ENCODE measurements around the gene MMD2.

Gene MMD2

GRCh38 chr7:4939971-4940728 is 18.8 kb downstream of the MMD2 start:
- Mint-ChIP-seq H3K4me1 (ENCODE audit: low read depth) (peaks cover 4% of the 10 kb centered on the region), H3K27ac (no peak overlapping the region), H3K9me3 (no peaks in the 10 kb centered on the region), H3K36me3 (ENCODE audit: low read depth) (no peaks in the 10 kb centered on the region), H3K27me3 (peaks cover 5% of the 10 kb centered on the region), H3K4me3 (no peak overlapping the region)
- intact Hi-C loops (cut with micrococcal nuclease) = no loop called here

GRCh38 chr7:4937411-4937810 is 21.6 kb downstream of the MMD2 start:
- H3K36me3 Mint-ChIP-seq (ENCODE audit: low read depth) = no peaks in the 10 kb centered on the region
- H3K27me3 Mint-ChIP-seq = peaks cover 3% of the 10 kb centered on the region
- H3K4me1 Mint-ChIP-seq (ENCODE audit: low read depth) = no peaks in the 10 kb centered on the region
- no peaks in the 10 kb centered on the region for H3K9me3 Mint-ChIP-seq
- H3K27ac Mint-ChIP-seq = no peak overlapping the region
- intact Hi-C loops (cut with micrococcal nuclease) = no loop called here
- H3K4me3 Mint-ChIP-seq = no peak overlapping the region

GRCh38 chr7:4934419-4935025 is 24.5 kb downstream of the MMD2 start:
- Mint-ChIP-seq H3K36me3 (ENCODE audit: low read depth) (no peaks in the 10 kb centered on the region), H3K27ac (no peak overlapping the region), H3K27me3 (peaks cover 4% of the 10 kb centered on the region), H3K9me3 (no peaks in the 10 kb centered on the region), H3K4me3 (no peak overlapping the region), H3K4me1 (ENCODE audit: low read depth) (no peaks in the 10 kb centered on the region)
- intact Hi-C loops (cut with micrococcal nuclease) = no loop called here

DNA sequence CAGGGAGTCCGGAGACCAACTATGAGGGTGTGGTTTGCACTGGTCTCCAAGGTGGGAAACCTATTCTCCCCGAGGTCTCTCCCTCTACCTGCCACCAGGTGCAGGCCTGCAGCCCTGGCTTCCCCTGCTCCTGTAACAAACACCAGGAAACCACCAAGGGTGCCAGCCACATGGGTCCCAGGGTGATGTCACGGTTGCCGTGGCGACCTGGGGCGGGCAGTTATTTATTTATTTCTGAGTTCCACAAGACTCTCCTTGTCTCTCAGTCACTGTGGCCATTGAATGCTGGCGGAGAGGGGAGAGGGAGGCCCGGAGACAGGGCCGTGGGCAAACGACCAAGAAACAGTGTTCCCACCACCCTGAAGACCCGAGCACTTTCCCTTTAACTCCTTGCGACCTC is 27.0 kb downstream of the MMD2 start:
- H3K27ac Mint-ChIP-seq = no peak overlapping the region
- no peaks in the 10 kb centered on the region for H3K36me3 Mint-ChIP-seq (ENCODE audit: low read depth)
- H3K4me1 Mint-ChIP-seq (ENCODE audit: low read depth) = no peaks in the 10 kb centered on the region
- H3K4me3 Mint-ChIP-seq = no peak overlapping the region
- no peaks in the 10 kb centered on the region for H3K9me3 Mint-ChIP-seq
- H3K27me3 Mint-ChIP-seq = peaks cover 2% of the 10 kb centered on the region
- intact Hi-C loops (cut with micrococcal nuclease) = no loop called here

- H3K9me3 Mint-ChIP-seq = no peaks in the 10 kb centered on the region
- no peaks in the 10 kb centered on the region for H3K36me3 Mint-ChIP-seq (ENCODE audit: low read depth)
- H3K4me1 Mint-ChIP-seq (ENCODE audit: low read depth) = no peaks in the 10 kb centered on the region
- no peak overlapping the region for H3K27ac Mint-ChIP-seq
- no peak overlapping the region for H3K4me3 Mint-ChIP-seq
- intact Hi-C loops (cut with micrococcal nuclease) = no loop called here
- peaks cover 4% of the 10 kb centered on the region for H3K27me3 Mint-ChIP-seq
These were observed 30.0 kb downstream of the MMD2 start for GRCh38 chr7:4929005-4929404.

- H3K36me3 Mint-ChIP-seq (ENCODE audit: low read depth) = no peaks in the 10 kb centered on the region
- no peaks in the 10 kb centered on the region for H3K4me1 Mint-ChIP-seq (ENCODE audit: low read depth)
- no peak overlapping the region for H3K4me3 Mint-ChIP-seq
- no peaks in the 10 kb centered on the region for H3K9me3 Mint-ChIP-seq
- peaks cover 4% of the 10 kb centered on the region for H3K27me3 Mint-ChIP-seq
- H3K27ac Mint-ChIP-seq = no peak overlapping the region
- intact Hi-C loops (cut with micrococcal nuclease) = no loop called here
These were observed 30.5 kb downstream of the MMD2 start for GRCh38 chr7:4928445-4928844.

GRCh38 chr7:4919969-4920766 is 38.8 kb downstream of the MMD2 start:
- H3K27ac Mint-ChIP-seq = no peak overlapping the region
- no peaks in the 10 kb centered on the region for H3K36me3 Mint-ChIP-seq (ENCODE audit: low read depth)
- no peaks in the 10 kb centered on the region for H3K9me3 Mint-ChIP-seq
- H3K4me1 Mint-ChIP-seq (ENCODE audit: low read depth) = no peaks in the 10 kb centered on the region
- no peak overlapping the region for H3K4me3 Mint-ChIP-seq
- intact Hi-C loops (cut with micrococcal nuclease) = no loop called here
- H3K27me3 Mint-ChIP-seq = no peaks in the 10 kb centered on the region

- H3K27me3 Mint-ChIP-seq = no peaks in the 10 kb centered on the region
- no peaks in the 10 kb centered on the region for H3K9me3 Mint-ChIP-seq
- no peaks in the 10 kb centered on the region for H3K4me1 Mint-ChIP-seq (ENCODE audit: low read depth)
- no peak overlapping the region for H3K27ac Mint-ChIP-seq
- no peak overlapping the region for H3K4me3 Mint-ChIP-seq
- no peaks in the 10 kb centered on the region for H3K36me3 Mint-ChIP-seq (ENCODE audit: low read depth)
- intact Hi-C loops (cut with micrococcal nuclease) = no loop called here
These were observed 42.9 kb downstream of the MMD2 start for GRCh38 chr7:4916113-4916512.

- Mint-ChIP-seq H3K9me3 (no peaks in the 10 kb centered on the region), H3K4me1 (ENCODE audit: low read depth) (no peaks in the 10 kb centered on the region), H3K27me3 (no peaks in the 10 kb centered on the region), H3K36me3 (ENCODE audit: low read depth) (no peaks in the 10 kb centered on the region), H3K4me3 (no peak overlapping the region), H3K27ac (no peak overlapping the region)
- intact Hi-C loops (cut with micrococcal nuclease) = no loop called here
These were observed 47.7 kb downstream of the MMD2 start for GRCh38 chr7:4911111-4911828.

DNA sequence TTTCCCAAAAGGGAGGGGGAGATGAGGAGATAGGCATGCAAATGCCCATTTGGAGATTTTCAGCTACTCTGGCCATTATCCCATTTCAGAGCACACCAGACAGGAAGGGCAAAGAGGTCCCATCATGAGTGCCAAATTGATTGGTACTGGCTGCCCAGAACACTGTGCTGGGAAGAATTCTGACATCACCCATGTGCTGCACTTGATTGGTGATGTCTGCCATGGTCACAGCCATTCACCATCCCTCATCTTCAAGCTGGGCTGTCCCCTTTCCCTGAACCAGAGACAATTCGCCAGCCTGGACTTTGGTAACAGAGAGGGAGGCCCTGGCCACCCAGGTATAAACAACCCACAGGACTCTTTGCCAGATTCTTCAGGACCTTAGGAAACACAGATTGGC is 52.3 kb downstream of the MMD2 start:
- Mint-ChIP-seq H3K36me3 (ENCODE audit: low read depth) (no peaks in the 10 kb centered on the region), H3K4me3 (no peak overlapping the region), H3K9me3 (peaks cover 9% of the 10 kb centered on the region), H3K27me3 (peaks cover 5% of the 10 kb centered on the region), H3K4me1 (ENCODE audit: low read depth) (no peaks in the 10 kb centered on the region), H3K27ac (no peak overlapping the region)
- intact Hi-C loops (cut with micrococcal nuclease) = no loop called here

DNA sequence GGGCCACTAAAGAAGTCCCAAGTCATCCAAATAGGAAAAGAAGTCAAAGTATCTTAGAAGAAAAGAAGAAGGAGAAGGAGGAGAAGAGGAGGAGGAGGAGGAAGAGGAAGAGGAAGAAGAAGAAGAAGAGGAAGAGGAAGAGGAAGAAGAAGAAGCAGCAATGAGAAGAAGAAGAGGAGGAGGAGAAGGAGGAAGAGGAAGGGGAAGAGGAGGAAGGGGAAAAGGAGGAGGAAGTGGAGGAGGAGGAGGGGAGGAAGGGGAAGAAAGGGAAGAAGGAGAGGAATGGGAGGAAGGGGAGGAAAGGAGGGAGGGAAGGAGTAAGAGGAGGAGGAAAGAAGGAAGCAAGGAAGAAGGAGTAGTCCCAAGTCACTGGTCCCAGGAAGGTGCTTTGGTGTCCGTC is 53.8 kb downstream of the MMD2 start:
- intact Hi-C loops (cut with micrococcal nuclease) = no loop called here
- Mint-ChIP-seq H3K4me1 (ENCODE audit: low read depth) (no peaks in the 10 kb centered on the region), H3K27ac (no peak overlapping the region), H3K9me3 (peaks cover 9% of the 10 kb centered on the region), H3K27me3 (peaks cover 5% of the 10 kb centered on the region), H3K36me3 (ENCODE audit: low read depth) (no peaks in the 10 kb centered on the region), H3K4me3 (no peak overlapping the region)

DNA sequence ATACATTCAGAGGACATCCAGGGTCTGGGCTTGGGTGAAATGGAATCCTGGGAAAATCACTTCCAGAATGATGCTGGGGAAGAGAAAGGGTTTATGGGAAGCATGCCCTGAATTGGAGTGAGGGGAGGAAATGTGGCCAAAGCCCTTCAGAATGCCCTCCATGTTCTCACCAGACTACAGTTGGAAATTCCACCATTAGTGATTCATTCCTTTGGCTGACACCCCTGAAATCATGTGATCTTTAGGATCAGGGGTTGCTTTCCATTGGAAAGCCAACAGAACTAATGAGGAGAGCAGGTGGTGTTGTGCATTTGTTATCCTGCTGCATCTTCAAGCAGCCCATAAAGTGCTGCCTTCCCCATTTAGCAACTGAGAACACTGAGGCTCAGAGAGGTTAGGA is 54.6 kb downstream of the MMD2 start:
- Mint-ChIP-seq H3K4me3 (no peak overlapping the region), H3K27ac (no peak overlapping the region), H3K4me1 (ENCODE audit: low read depth) (no peaks in the 10 kb centered on the region), H3K36me3 (ENCODE audit: low read depth) (no peaks in the 10 kb centered on the region), H3K9me3 (peaks cover 9% of the 10 kb centered on the region), H3K27me3 (peaks cover 5% of the 10 kb centered on the region)
- intact Hi-C loops (cut with micrococcal nuclease) = no loop called here

DNA sequence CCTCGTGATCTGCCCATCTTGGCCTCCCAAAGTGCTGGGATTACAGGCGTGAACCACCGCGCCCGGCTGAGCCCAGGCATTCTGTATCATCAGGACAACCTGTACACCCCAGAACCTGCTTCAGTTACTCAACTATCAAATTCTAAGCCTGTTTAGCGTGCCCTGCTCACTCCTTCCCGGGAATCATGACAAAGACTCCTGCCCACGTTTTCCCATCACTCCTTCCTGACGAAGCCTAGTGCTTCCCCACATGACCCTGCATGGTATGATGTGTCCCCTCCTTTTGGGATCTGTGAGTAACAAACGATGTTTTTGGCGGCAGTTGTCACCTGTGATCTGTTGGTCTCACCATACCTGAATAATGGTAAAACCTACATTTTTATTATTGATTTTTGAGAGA is 63.2 kb downstream of the MMD2 start:
- no peak overlapping the region for H3K27ac Mint-ChIP-seq
- no peaks in the 10 kb centered on the region for H3K4me1 Mint-ChIP-seq (ENCODE audit: low read depth)
- no peak overlapping the region for H3K4me3 Mint-ChIP-seq
- peaks cover 2% of the 10 kb centered on the region for H3K27me3 Mint-ChIP-seq
- peaks cover 32% of the 10 kb centered on the region for H3K9me3 Mint-ChIP-seq
- no peaks in the 10 kb centered on the region for H3K36me3 Mint-ChIP-seq (ENCODE audit: low read depth)
- intact Hi-C loops (cut with micrococcal nuclease) = no loop called here

DNA sequence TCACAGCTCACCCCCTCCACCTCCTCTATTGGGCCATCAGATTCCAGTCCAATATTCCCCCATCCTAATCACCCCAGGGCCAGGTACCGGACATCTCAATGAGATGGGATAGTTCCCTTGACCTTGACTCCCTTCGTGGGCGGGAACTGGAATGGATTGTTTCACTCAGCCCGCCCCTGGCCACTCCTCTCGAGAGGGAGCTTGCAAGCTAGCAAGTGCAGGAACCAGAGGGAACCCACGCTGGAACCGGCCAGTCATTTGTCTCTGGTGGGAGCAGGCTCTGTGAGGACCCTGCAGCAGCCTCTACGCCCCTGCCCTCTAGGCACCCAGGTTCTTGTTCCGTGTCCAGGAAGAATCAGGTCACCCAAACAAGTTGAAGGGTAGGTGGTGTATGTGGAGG is 64.5 kb downstream of the MMD2 start:
- intact Hi-C loops (cut with micrococcal nuclease) = no loop called here
- Mint-ChIP-seq H3K9me3 (peaks cover 32% of the 10 kb centered on the region), H3K4me1 (ENCODE audit: low read depth) (no peaks in the 10 kb centered on the region), H3K36me3 (ENCODE audit: low read depth) (no peaks in the 10 kb centered on the region), H3K4me3 (no peak overlapping the region), H3K27ac (no peak overlapping the region), H3K27me3 (peaks cover 4% of the 10 kb centered on the region)
